ENCODE measurements around the gene NFASC. TPM values are rescaled to one million over a fixed set of nuclear protein-coding genes. Genes with fewer than 3 reads are reported as not detected.

NFASC gene
- polyA plus RNA-seq, 1 donor from 2014 or later, result 0.50 TPM

DNA sequence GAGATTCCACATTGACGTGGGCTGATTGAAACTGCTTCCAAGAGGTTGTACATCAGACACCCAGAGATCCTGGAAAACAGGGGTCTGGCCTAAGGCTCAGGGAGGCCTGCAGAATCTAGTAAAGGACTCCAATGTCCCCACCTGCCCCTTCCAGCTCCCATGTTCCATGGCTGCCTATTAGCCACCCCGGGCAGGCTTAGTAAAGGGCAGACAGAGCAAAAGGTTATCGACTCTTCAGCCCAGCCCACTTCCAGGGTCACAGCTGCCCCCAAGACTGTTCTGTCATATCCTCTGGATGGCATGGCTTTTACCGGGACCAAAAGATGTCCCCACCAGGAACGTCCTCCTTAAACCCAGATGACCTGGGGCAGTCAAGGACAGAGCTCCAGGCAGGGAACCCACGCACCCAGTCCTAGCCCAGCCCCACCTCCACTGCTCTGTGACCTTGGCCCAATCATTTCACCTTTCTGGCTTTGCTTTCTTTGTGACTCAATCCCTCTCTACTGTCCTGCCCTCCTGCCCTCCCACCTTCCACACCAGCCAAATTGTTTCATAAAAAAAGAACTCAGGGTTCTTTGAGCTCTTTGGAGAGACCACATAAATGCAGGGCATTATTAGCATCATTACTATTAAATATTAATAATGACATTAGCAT lies 167.6 kb downstream of the NFASC start:
- peaks cover 24% of the 10 kb centered on the region for H3K27me3 Mint-ChIP-seq
- H3K4me1 Mint-ChIP-seq, result no peaks in the 10 kb centered on the region
- H3K4me3 Mint-ChIP-seq, result peak overlapping the region in 1 of 4 donors; percentile 31
- no peaks in the 10 kb centered on the region for H3K36me3 Mint-ChIP-seq
- peaks cover 5 to 7% (median 6%) of the 10 kb centered on the region in 3 donors for H3K9me3 Mint-ChIP-seq
- peak overlapping the region in 1 of 3 donors; percentile 52 for H3K27ac Mint-ChIP-seq

DNA sequence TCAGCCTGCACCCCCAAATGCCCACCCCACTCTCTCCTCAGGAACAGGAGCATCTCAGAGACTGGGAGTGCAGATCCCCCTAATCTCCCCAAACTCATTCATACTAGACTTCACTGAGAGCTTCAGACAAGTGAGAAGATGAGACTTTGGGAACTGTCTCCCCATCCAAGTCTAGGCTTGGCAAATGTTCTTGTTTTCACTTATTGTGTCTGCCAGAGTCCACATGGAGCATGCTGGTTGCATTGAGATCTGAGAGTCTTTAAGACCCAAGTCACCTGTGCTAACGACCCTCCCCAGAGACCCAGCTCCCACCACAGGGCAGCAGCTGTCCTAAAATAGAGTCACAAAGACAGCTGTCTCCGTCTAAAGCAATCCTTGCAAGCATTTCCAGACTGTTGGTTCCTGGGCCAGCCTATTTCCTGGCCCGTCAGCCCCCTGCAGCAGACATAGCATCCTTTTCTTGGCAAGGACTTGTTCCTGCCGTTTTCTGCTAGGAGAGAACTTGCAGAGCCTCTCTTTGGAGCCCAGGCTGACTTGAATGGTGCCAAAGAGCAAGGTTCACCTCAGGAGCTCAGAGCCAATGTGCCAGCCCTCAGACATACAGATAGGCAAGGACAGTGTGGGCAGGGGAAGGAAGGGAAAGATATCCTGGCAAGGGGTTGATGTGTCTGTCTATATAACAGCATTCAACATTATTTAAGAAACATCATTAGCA lies 170.5 kb downstream of the NFASC start:
- Mint-ChIP-seq H3K27ac (no peak overlapping the region), H3K36me3 (no peaks in the 10 kb centered on the region), H3K27me3 (peaks cover 39% of the 10 kb centered on the region), H3K4me1 (no peaks in the 10 kb centered on the region), H3K9me3 (peaks cover 0 to 2% (median 1%) of the 10 kb centered on the region in 3 donors), H3K4me3 (no peak overlapping the region)

DNA sequence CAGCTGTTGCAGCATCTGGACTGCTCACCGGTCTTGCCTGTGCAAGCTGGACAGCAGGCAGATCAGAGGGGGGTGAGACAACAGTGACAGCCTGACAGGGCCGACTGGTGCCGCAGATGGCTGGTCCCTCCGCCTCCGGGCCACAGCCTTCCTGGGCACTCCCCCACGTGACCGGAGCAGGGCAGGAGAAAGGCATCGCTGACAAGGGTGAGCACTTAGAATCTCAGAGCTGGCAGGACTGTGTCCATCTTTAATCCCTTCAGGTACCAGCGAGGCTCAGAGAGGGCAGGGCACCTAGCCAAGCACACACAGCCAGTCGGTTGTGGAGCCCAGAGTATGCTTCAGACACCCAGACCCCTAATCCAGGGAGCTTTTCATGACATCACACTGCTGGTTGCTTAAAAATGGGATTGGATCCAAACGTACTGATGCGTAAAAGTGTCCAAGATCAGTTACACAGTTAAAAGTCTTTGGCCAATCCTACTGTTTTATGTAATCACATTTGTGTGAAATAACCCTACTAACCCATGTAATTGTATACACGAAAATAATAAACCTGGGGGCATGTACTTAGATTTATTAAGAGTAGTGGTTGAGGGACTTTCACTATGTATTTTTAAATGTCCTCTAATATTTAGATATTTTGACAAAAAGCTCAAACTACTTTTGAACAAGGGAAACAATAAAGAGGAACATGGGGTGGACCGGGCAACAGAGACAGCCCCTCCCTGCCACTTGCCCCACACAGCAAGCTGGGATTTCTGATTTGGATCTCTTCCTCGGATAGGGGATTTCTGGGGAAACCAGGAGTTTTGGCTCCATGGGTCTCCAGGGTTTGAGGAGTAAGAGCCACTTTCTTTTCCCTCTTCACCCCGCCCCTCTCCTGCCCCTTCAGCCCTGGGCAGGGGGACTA lies 171.6 kb downstream of the NFASC start:
- H3K27me3 Mint-ChIP-seq, result peaks cover 38% of the 10 kb centered on the region
- H3K4me3 Mint-ChIP-seq, result peak overlapping the region in 1 of 4 donors; percentile 19
- H3K4me1 Mint-ChIP-seq, result no peaks in the 10 kb centered on the region

DNA sequence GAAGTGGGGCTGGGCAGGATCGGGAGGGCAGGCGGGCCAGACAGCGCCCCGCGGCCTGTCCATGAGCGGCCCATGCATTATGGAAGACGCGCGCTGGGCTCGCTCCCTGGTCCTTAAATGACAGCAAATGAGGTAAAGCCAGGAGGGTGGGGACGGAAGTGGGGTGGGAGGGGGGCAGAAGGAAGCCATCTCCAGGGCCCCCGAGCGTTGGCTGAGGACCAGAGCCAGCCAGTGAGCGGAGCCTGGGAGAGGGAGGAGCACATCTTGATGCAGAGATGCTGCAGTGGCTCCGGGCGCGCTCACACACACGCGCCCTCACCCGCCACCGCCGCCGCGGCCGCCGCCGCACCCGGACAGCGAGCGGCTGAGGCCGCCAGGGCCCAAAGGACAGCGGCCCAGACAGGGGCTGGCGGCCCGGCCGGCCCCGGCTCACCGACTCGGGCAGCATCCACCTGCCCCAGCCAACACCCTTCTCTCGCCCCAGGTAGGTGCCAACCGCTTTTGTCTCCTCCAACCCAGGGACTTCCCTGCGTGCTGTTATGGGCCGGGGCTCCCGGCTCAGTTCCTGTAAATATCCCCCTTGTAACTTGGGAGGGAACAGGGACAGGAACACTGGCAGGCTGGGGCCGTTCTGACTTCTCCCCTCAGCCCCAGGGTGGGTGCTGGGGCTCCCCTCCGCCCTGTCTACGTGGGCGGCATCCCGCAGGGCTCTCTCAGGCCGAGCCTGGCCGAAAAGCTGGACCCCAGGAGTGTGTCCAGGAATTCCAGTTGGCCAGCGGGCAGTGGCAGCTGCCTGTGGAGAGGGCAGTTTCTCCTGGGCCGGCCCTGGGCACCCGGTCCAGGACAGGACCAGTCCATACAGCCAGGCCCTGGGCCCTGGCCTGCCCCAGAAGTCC lies 172.5 kb downstream of the NFASC start, which contains the start of gene CNTN2:
Gene CNTN2, plus strand, starts transcription at position 302 of the 896 bp plus-strand sequence. CDS start 9,974 bp downstream, outside the sequence.
- Mint-ChIP-seq H3K27me3 (peaks cover 41% of the 10 kb centered on the region), H3K27ac (no peak within 1 kb of the TSS), H3K36me3 (no peaks in the 10 kb centered on the region), H3K9me3 (peaks cover 0 to 1% (median 0%) of the 10 kb centered on the region in 3 donors), H3K4me1 (no peaks in the 10 kb centered on the region), H3K4me3 (no peak within 1 kb of the TSS)

More for the DNA sequence above, 171.6 kb downstream of the NFASC start:
- H3K36me3 Mint-ChIP-seq, result no peaks in the 10 kb centered on the region
- peaks cover 0 to 1% (median 0%) of the 10 kb centered on the region in 3 donors for H3K9me3 Mint-ChIP-seq
- no peak overlapping the region for H3K27ac Mint-ChIP-seq

DNA sequence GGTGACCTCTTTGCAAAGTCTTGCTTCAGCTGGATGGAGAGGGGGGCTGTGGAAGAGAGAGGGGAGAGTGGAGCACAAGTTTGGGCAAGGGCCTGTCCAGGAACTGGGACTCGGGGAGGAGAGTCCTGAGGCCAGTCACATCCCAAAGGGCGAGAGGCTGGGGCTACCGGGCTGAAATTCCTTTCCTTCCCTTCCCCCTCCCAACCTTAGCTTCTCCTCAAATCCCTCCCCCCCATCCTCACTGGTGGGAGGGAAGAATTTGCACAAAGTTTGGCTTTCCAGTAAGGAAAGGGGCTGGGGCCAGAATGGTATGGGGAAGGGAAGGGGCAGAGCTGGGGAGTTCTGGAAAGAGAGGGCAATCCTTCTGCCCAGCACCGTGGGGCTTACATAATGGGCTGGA lies 173.2 kb downstream of the NFASC start:
- H3K27ac Mint-ChIP-seq, result no peak overlapping the region
- H3K4me1 Mint-ChIP-seq, result no peaks in the 10 kb centered on the region
- peaks cover 41% of the 10 kb centered on the region for H3K27me3 Mint-ChIP-seq
- H3K4me3 Mint-ChIP-seq, result no peak overlapping the region
- H3K9me3 Mint-ChIP-seq, result no peaks in the 10 kb centered on the region
- no peaks in the 10 kb centered on the region for H3K36me3 Mint-ChIP-seq

DNA sequence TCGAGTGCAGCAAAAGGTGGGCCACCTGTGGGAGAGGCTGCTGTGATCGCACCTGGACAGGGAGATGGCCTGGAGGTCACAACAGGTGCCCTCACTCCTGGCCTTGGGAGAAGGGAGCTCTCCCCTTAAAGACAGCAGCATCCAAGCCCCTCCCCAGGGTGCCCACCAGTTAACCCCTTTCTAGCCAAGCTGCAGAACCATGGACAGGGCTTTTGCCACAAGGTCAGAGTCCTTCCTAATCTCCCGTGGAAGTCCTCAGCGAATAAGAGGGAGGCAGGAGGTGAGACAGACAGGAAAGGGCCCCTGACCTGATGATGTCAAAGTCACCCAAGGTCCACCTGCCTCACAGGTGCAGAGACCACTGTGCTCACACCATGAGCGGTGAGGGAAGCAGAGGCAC lies 174.1 kb downstream of the NFASC start:
- no peaks in the 10 kb centered on the region for H3K4me1 Mint-ChIP-seq
- H3K9me3 Mint-ChIP-seq, result no peaks in the 10 kb centered on the region
- H3K36me3 Mint-ChIP-seq, result no peaks in the 10 kb centered on the region
- peaks cover 41% of the 10 kb centered on the region for H3K27me3 Mint-ChIP-seq
- no peak overlapping the region for H3K27ac Mint-ChIP-seq
- no peak overlapping the region for H3K4me3 Mint-ChIP-seq

DNA sequence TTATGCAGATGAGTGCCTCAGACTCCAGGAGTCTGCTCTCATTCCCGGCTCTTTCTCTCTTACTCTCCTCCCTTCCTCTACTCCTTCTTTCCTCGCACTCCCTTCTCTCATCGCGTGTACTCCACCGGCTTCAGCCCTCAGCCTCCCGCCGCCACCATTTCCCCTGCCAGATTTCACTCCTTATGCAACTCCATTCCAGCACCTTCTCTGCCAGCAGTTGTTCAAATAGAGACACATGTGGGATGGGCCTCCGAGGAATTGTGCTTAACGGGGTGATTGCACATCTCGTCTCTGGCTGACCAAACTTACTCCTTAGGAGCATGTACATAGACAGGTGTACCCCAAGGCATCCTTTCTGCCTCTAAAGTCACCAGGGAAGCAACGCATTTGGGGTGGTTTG lies 174.5 kb downstream of the NFASC start:
- Mint-ChIP-seq H3K4me3 (peak overlapping the region in 1 of 4 donors; percentile 24), H3K27me3 (peaks cover 41% of the 10 kb centered on the region), H3K27ac (no peak overlapping the region), H3K4me1 (no peaks in the 10 kb centered on the region), H3K9me3 (no peaks in the 10 kb centered on the region), H3K36me3 (no peaks in the 10 kb centered on the region)

DNA sequence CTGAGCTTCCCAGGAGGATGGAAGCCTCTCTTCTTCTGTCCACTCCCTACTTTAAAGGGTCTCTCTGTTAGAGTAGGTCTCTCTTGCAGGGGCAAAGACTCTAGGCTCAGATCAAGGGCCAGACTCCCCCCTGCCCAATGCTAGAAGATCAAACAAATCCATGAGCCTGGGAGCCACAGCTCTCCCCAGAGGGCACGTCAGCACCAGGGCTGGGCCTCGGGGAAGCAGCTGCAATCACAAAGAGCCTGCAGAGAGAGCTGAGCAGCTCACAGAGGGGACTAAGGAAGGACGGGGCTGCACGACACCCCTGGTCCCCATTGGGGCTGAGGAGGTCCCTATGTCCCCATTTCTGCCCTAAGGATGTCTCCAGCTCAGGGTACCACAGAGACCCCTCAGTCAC lies 176.2 kb downstream of the NFASC start:
- Mint-ChIP-seq H3K4me3 (no peak overlapping the region), H3K4me1 (no peaks in the 10 kb centered on the region), H3K27ac (no peak overlapping the region), H3K9me3 (no peaks in the 10 kb centered on the region), H3K36me3 (no peaks in the 10 kb centered on the region), H3K27me3 (peaks cover 31% of the 10 kb centered on the region)

DNA sequence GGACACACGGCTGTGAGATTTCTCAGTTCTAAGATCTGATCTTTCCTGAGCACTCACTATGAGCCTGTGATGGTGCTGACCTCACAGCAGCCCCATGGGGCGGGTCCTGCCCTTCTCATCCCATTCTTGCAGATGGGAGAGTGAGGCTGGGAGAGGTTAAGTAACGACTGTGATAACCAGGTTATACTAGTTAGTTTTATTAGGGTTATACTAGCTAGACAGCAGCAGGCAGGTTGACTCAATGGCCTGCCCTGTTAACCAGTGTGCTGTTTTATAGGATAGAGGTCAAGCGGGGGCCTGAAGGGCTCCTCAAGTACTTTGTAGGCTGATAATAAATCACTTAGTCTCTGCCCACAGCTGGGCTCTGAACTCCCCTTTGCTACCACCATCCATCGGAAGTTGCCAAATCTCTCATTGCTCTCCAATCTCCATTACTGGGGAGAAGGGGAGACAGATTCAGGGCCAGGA lies 177.1 kb downstream of the NFASC start:
- no peak overlapping the region for H3K27ac Mint-ChIP-seq
- no peak overlapping the region for H3K4me3 Mint-ChIP-seq
- H3K9me3 Mint-ChIP-seq, result no peaks in the 10 kb centered on the region
- no peaks in the 10 kb centered on the region for H3K36me3 Mint-ChIP-seq
- H3K27me3 Mint-ChIP-seq, result peaks cover 23% of the 10 kb centered on the region
- H3K4me1 Mint-ChIP-seq, result no peaks in the 10 kb centered on the region

DNA sequence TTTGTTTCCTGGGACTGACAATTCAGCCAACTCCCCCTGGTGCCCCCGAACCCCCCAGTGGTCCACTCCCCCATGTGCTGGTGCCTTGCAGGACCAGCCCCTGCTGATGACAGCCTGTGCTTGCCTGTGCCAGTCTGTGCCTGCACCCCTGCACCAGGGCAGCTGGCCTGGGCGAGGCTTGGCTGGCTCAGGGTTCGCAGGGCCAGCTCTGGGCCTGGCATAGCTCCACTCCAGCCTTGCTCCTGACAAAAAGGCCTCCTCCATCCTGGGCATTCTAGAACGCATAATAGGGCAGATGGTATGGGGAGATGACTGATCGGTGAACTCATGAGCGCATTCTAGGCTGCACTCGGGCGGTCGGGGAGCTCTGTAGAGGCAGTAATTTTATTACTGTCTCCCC lies 177.7 kb downstream of the NFASC start:
- no peaks in the 10 kb centered on the region for H3K36me3 Mint-ChIP-seq
- no peaks in the 10 kb centered on the region for H3K9me3 Mint-ChIP-seq
- no peaks in the 10 kb centered on the region for H3K4me1 Mint-ChIP-seq
- no peak overlapping the region for H3K4me3 Mint-ChIP-seq
- H3K27ac Mint-ChIP-seq, result no peak overlapping the region
- peaks cover 23% of the 10 kb centered on the region for H3K27me3 Mint-ChIP-seq

DNA sequence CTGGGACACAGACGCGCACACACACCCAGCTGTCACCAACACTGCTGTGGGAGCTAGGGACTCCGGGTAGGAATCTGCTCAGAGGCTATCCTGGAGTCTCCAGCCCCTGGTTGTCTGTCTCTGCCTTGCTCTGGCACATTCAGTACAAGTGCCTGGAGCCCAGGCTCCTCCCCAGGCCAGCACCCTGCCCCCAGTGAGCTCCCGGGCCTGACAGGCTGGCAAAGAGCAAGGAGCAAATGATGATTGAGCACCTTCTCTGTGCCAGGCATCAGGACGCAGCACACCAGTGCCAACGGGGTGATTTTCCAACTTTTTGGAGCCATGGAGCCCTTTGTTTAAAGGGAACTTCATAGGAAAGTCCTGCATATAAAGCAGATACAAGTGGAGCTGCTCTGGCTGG lies 178.8 kb downstream of the NFASC start:
- Mint-ChIP-seq H3K4me3 (no peak overlapping the region), H3K4me1 (no peaks in the 10 kb centered on the region), H3K9me3 (no peaks in the 10 kb centered on the region), H3K27ac (no peak overlapping the region), H3K36me3 (no peaks in the 10 kb centered on the region), H3K27me3 (peaks cover 17% of the 10 kb centered on the region)

DNA sequence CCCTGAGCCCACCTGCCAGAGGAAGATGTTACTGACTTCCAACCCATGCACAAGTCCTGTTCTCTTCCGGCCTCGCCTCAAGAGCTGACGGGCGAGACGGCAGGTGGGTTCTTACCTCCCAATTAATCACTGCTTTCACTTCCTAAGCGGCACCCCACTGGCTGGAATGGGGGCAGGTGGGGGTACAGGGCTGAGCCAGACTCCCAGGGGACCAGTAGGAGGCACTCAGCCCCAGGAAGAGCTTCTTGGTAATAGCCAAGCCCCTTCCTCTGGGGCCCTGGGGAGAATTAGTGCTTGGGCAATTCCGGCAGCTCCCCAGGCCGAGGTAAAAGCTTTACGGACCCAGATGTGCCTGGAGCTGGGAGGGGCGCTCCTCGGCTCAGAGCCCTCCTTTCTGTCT lies 182.0 kb downstream of the NFASC start:
- peaks cover 4% of the 10 kb centered on the region for H3K27me3 Mint-ChIP-seq
- H3K27ac Mint-ChIP-seq, result no peak overlapping the region
- no peaks in the 10 kb centered on the region for H3K9me3 Mint-ChIP-seq
- peaks cover 0 to 1% (median 0%) of the 10 kb centered on the region in 3 donors for H3K4me1 Mint-ChIP-seq
- no peak overlapping the region for H3K4me3 Mint-ChIP-seq
- peaks cover 2% of the 10 kb centered on the region for H3K36me3 Mint-ChIP-seq

DNA sequence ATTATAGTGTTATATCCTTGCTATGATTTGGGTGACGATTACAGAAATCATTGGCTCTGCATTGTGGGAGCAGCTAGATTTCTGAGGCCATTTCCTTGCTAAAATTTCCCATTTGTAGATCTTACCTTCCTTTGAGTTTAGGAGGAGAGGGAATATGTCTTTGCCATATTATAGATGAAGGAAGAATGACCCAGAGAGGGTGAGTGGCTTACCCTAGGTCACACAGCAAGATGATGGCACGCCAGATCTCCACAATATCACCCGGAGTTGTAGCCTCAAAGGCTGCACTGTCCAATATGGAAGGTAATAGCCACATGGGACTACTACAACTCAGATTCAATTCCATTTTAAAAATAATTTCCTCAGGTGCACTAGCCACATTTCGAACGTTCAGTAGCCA lies 182.6 kb downstream of the NFASC start:
- no peaks in the 10 kb centered on the region for H3K9me3 Mint-ChIP-seq
- H3K27me3 Mint-ChIP-seq, result peaks cover 4% of the 10 kb centered on the region
- H3K36me3 Mint-ChIP-seq, result peaks cover 2% of the 10 kb centered on the region
- H3K27ac Mint-ChIP-seq, result no peak overlapping the region
- H3K4me1 Mint-ChIP-seq, result peaks cover 0 to 1% (median 0%) of the 10 kb centered on the region in 3 donors
- H3K4me3 Mint-ChIP-seq, result no peak overlapping the region

DNA sequence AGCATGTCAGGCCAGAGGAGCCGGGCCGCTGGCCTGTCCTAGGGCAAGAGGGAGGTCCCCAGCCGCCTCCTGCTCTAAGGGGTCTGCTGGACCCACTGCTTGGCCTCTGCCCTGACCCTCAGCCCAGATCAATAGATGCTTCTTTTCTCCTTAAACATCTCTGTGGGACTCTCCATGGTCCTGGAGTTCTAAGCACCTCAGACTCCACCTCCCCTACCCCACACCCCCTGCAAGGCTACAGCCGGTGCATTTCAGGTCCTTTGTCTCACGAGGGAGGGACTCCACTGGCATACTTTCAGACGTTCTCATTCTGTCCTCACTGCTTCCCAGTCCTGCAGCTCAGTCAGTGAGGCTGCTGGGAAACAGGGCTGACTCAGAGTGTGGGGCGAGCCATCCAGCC lies 183.4 kb downstream of the NFASC start:
- Mint-ChIP-seq H3K4me1 (peaks cover 0 to 1% (median 0%) of the 10 kb centered on the region in 3 donors), H3K9me3 (no peaks in the 10 kb centered on the region), H3K4me3 (peak overlapping the region in 1 of 4 donors; percentile 51), H3K36me3 (peaks cover 2% of the 10 kb centered on the region), H3K27ac (no peak overlapping the region), H3K27me3 (peaks cover 5% of the 10 kb centered on the region)
